ENCODE results near the gene OR5K3.

The OR5K3 gene

GRCh38 chr3:98434412-98434811 is 43.9 kb downstream of the OR5K3 start:
- DNase-seq (ENCODE audit: low spot score), result no peak

DNA sequence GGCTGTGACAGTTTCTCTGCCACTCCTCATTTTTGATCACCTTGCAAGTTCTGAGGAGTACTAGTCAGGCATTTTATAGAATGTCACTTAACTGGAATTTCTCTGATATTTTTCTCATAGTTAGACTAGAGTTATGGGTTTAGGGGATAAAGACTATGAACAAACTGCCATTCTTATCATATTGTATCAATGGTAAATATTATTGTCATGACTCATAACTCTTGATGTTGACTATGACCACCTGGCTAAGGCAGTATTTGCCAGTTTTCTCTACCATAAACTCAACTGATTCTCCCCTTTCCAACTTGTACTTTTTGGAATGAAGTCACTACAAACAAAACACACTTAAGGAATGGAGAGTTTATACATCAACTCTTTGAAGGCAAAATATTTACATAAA is 49.8 kb downstream of the OR5K3 start:
- DNase-seq (ENCODE audit: low spot score), result no peak
